Tongue (tissue), 2 donors: Measurements from ENCODE around the gene UBE4A. TPM values are rescaled to one million over a fixed set of nuclear protein-coding genes. Genes with fewer than 3 reads are reported as not detected.

Source experiments
- DNase-seq: peaks from one replicate; pipeline ENCODE4 v3.0.0-alpha.2; 2015
- total RNA-seq: library from RNA; depleted of rRNA; stranded (reverse); fragments of >200 nt; gene quantifications from one replicate; pipeline ENCODE4 v1.2.3, GENCODE V29; 2014

UBE4A gene
- total RNA-seq, 1 donor from 2014 or later = 34.8 TPM

DNA sequence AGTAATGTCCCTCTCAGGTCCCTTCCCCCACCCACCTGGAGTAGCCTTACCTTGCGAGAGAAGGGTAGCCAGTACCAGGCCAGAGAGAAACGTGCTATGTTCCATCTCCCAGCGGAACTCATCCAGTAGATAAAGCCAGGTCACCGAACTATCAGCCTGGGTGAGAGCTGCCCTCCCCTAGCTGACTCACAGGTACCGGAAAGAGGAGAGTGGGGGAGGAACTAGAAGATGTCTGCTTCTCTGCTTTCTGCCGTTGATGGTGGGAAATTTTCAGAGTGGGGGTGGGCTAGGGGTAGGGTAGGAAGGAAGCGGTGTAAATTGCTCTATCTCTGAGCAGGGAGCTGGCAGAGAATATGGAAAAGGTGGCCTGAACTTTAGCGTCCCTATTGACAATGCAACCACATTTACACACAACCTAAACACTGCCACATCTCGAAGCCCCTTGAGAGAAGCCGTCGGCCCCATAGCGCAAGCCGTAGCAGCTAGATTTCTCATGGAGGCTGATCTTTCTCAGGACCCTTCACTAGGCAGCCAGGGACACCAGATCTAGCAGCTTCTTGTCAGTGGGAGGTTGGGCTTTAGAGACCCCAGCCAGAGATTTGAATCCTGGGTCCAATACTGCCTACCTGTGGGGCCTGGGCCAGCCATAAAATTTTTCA lies 16.8 kb upstream of the UBE4A start, which contains the start of gene CD3D:
Gene CD3D, minus strand, starts transcription at position 203 of the 659 bp plus-strand sequence. Its CDS starts 98 bp downstream, at position 105.
- DNase-seq = no peak

DNA sequence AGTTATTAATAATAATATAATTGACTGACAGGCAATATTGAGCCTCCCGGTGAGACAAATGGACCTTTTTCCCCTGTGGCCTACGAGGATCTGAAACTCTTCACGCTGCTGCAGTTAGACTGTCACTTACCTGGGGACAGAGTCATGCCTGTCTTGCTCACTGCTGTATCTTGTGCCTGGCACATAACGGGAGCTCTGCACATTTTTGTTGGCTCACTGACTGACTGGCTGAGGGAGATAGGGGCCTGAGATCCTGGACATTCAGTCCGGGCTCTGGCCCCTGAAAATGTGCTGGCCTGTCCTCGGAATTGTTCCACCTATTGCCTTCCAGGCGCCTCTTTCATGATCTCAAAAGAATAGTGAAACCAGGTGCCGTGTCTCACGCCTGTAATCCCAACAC lies 16.2 kb upstream of the UBE4A start:
- no peak for DNase-seq

DNA sequence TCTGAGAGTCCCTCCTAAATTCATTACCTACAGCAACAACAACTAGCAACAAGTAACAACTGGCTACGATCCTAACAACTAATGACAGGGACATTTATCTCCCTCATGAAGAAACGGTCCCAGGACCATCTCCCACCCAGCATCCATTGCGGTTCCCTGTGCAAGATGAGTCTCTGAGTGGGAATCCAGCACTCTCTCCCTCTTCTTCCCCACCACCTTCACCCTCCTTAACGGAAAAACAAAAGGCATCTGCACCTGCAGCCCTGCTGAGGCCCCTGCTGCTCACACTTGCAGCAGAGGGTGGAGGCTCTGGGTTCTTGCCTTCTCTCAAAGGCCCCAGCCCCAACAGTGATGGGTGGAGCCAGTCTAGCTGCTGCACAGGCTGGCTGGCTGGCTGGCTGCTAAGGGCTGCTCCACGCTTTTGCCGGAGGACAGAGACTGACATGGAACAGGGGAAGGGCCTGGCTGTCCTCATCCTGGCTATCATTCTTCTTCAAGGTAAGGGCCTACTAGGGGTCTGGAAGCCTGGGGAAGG lies 15.4 kb upstream of the UBE4A start, which contains the start of gene CD3G:
Gene CD3G, plus strand, starts transcription at position 364 of the 535 bp plus-strand sequence. Its CDS starts 80 bp downstream, at position 444.
- no peak for DNase-seq

DNA sequence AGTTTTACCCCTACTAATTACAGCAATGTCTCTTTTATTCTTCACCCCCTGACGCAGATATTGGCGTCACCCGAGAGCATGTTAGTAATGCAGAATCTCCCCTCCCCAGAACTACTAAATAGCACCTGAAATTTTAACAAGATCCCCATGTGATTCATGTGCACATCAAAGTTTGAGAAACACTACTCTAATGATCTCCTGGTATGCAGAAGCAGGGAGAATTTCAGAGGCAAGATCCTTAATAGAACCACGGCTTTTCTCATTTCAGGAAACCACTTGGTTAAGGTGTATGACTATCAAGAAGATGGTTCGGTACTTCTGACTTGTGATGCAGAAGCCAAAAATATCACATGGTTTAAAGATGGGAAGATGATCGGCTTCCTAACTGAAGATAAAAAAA lies 9.9 kb upstream of the UBE4A start:
- DNase-seq = no peak

DNA sequence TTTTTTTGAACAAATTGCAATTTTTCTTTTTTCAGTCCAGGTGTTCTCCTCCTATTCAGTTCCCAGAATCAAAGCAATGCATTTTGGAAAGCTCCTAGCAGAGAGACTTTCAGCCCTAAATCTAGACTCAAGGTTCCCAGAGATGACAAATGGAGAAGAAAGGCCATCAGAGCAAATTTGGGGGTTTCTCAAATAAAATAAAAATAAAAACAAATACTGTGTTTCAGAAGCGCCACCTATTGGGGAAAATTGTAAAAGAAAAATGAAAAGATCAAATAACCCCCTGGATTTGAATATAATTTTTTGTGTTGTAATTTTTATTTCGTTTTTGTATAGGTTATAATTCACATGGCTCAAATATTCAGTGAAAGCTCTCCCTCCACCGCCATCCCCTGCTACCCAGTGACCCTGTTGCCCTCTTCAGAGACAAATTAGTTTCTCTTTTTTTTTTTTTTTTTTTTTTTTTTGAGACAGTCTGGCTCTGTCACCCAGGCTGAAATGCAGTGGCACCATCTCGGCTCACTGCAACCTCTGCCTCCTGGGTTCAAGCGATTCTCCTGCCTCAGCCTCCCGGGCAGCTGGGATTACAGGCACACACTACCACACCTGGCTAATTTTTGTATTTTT lies 6.2 kb upstream of the UBE4A start:
- DNase-seq = peak; percentile 61

DNA sequence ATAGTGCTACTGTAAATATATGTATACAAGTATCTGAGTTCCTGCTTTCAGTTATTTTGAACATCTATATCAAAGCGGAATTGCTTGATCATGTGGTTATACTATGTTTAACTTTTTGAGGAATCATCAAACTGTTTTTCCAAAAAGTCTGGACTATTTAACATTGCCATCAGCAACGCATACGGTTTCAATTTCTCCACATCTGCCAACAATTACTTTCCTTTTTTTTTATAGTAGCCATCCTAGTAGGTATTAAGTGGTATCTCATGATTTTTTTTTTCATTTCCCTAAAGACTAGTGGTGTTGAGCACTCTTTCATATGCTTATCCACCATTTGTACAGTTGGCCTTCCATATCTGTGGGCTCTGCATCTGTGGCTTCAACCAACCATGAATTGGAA lies 1.3 kb upstream of the UBE4A start:
- DNase-seq = no peak

DNA sequence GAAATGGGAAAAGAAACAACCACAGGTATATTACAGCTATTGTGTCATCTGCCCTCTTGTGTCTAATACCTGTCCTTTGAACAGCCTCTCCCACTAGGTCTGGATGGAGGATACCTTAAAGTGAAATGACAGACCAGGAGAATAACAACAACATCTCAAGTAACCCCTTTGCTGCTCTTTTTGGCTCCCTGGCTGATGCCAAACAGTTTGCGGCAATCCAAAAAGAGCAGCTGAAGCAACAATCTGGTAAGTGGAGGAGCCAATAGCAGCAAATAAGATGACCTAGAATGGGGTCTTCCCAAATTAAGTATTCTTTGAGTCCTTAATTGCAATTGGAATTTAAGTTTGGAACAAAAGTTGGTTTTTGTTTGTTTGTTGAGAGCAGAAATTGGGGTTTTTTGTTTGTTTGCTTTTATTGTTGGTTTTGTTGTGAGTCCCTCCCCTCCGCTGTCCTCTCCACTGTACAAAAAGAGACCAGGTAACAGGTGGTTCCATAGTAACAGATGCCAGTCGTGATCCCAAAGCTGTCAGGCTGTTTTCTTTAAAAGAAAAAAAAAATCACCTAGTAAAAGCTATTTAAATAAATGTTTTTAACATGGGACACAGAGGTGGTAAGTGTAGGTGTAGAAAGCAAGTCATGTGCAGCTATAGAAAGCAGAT lies 5.7 kb downstream of the UBE4A start:
- DNase-seq = no peak

DNA sequence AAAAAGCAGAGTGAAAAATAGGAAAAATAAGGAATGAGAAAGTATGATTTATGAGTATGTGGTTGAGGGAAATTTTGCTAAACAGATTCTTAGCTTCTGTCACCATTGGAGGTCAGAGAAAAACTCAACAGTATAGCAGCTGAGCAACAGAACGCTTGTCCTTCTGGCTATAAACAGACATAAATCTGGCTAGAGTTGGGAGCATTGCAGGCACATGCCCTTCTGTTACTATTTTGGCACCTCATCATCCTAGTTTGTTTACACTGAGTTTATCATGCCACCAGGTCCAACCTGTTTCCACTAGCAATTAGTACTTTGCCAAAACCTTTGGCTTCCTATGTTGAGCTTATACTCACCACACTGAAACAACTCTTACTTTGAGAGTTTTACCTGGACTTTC lies 6.9 kb downstream of the UBE4A start:
- no peak for DNase-seq

DNA sequence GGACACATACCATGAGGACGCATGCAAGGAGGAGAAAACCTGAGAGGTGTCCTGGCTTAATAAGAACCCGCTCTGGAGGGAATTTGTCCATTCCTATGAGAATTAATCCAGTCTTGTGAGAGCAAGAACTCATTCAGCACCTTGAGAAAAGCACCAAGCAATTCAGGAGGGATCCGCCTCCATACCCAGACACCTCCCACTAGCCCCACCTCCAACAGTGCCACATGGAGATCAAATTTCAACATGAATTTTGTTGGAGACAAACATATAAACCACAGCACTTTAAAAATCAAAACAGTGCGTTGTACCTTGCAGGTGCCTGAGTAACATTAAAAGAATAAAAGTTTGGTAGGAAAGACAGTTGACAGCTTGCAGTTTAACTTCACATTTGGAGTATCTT lies 11.4 kb downstream of the UBE4A start:
- no peak for DNase-seq

DNA sequence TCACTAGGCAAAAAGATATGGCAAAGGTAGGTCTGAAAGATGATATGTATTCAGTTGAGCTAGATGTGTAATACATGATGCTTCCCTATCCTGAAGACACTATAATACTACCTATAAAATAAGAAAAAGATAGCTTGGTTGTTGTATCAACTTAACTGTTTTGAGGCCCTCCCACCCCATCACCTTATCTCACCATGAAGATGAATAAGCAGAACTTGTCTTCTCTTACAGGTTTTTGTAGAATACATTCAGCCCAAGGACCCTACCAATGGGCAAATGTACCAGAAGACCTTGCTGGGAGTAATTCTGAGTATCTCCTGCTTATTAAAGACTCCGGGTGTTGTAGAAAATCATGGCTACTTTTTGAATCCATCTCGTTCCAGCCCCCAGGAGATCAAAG lies 13.9 kb downstream of the UBE4A start:
- DNase-seq = no peak

DNA sequence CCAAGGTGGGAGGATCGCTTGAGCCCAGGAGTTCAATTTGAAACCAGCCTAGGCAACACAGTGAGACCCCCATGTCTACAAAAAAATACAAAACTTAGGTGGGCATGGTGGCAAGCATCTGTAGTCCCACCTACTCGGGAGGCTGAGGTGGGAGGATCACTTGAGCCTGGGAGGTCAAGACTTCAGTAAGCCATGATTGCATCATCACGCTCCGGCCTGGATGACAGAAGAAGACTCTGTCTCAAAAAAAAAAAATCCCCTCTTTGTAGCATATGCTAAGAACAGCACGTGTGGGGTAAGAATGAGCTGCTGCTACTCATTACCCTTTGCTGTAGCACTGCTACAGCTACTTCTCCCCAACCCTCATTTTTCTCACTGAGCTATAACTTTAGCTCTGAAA lies 14.5 kb downstream of the UBE4A start:
- no peak for DNase-seq

DNA sequence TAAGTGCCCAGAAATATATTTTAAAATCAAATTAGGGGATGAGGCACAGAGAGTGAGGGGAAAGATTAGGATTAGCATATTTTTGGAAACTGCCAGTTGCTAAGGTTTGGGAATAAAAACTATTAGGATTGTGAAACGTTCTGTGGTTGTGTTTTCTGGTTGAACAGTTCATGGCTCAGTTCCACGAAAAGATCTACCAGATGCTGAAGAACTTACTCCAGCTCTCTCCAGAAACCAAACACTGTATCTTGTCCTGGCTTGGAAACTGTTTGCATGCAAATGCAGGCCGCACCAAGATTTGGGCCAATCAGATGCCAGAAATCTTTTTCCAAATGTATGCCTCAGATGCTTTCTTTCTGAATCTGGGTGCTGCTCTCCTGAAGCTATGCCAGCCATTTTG lies 15.3 kb downstream of the UBE4A start:
- no peak for DNase-seq

DNA sequence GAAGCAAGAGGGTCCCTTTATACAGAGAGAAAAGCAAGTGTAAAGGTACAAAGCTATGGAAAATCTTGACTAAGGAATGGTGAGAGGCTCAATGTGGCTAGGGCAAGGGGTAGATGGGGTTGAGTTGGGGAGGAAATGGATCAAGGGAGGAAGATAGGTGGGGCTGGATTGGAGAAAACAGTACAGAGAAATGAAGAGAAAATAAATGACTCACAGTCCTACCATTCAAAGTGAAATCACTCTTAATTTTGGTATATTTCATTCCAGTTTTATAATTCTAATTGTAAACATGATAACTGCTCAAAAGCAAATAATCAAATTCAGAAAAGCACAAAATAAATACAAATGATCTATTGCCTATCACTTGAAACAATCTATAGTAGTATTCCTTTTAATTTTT lies 16.6 kb downstream of the UBE4A start:
- no peak for DNase-seq

DNA sequence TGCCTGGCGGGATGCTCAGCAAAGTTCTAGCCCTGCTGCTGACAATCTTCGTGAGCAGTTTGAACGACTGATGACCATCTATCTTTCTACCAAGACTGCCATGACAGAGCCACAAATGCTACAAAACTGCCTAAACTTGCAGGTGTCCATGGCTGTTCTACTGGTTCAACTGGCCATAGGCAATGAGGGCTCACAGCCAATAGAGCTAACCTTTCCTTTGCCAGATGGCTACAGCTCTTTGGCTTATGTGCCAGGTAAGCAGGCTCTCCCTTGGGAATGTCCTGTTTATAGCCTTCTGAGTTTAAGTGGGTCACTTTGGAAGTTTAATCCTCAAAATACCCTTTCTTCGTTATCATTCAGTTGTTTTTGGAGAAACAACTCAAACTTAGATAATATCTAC lies 20.1 kb downstream of the UBE4A start:
- no peak for DNase-seq

DNA sequence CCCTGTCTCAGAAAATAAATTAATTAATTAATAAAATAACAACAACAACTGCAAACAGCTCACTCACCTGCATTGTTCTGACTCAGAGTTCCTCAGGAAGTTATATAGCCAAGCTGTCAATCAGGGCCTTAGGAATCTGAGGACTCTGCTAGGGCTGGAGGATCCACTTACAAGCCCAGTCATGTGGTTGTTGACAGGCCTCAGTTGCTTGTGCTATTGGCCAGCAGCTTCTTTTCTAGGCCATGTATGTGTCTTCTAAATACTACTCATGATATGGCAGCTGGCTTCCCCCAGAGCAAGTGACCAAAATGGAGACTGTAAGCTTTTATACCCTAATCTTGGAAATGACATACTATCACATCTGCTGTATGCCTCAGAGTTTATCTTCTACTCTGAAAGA lies 21.2 kb downstream of the UBE4A start:
- no peak for DNase-seq

DNA sequence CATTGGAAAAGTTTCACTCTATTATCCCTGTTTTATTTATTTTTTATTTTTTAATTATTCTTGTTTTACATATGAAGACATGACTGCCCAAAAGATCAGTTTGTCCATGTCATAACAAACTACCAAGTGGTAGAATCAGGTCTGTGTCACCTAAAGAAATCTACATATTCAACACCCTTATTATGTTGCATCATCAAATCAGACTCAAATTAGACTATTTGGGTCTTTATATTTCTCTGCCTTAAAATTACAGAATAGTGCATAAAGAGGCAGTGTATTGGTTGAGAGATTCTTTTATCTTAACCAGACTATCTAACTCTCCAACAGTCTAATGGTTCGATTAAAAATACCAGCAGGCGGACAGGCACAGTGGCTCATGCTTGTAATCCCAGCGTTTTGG lies 23.6 kb downstream of the UBE4A start:
- DNase-seq = no peak

DNA sequence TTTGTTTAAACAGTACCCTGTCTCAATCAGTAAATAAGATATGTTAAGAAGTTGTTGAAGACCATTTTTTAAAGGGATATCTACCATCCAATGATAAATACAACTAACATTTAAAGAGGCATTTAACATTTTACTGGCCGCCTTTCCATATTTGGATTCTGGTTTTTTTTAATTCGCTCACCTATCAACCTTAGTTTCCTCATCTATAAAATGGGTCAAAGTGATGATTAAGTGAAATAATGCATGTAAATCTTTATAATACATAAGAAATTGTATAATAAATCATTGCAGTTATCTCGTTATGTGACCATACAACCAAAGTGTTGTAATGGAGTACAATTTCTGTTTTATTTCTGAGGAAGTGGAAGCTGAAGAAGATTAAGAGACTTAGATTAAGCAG lies 24.3 kb downstream of the UBE4A start:
- no peak for DNase-seq

DNA sequence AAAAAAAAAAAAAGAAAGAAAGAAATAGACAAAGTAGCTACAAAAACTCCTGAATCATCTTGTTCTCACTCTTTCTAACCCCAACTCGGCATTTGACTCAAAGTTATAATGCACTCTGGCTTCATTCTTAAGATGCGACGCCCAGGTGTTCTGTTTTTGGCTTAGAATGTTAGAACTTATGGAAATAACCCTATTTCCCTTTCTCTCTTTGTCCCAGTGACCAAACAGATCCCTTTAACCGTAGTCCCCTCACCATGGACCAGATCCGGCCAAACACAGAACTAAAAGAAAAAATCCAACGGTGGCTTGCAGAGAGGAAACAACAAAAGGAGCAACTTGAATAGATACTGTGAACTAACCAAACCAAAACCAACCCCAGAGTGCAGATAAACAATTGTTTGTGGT lies 36.7 kb downstream of the UBE4A start:
- DNase-seq = no peak

DNA sequence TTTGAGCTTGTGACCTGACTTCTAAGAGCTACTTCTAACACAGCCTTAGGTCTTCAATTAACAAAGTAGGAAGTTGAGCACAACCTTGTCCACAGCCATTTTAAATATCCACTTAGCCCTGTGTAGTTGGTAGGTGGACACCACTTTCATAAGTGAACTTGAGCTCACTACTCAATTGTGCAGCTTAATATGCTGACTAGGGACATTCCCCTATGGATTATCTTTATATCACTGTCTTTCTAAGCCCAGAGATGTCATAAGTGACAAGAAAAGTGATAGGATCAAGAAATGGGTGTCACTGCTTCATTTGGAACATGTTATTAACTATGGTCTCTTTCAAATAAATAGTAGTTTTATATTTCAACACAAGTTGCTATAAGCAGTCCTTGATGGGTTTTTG lies 38.0 kb downstream of the UBE4A start:
- no peak for DNase-seq

DNA sequence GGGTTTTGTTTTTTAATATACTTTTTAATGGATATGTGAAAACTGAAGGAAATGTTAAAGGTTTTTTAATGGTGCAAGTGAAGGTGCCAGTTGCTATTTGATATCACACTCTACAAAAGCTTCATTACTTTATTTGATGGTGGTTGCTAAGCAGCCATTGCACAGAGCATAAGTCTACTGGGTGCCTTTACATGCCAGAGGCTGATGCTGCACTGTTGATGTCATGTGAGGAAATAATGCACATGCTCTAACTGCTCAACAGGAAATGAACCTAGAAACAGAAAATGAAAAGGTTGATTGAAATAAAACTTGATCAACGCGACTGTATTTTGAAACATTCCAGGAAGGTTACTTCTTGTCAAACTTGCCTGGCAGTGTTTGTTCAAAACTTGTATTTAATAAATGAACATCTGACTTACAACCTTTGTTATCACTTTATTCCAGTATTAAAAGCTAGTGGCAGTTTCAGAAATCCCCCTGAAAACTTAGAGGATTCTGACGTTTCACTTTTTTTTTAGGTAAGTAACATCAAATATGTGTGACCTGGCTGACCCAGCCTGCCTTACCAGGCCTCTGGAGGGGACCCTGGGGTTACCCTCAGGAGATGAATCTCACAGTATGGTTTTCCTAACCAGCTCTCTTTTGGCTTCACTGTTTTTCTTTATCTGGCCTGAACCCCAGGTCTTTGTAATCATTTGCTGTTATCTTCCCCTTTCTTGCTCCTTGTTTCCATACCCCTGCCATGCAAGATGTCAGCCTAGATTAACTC lies 39.6 kb downstream of the UBE4A start:
- DNase-seq = no peak

DNA sequence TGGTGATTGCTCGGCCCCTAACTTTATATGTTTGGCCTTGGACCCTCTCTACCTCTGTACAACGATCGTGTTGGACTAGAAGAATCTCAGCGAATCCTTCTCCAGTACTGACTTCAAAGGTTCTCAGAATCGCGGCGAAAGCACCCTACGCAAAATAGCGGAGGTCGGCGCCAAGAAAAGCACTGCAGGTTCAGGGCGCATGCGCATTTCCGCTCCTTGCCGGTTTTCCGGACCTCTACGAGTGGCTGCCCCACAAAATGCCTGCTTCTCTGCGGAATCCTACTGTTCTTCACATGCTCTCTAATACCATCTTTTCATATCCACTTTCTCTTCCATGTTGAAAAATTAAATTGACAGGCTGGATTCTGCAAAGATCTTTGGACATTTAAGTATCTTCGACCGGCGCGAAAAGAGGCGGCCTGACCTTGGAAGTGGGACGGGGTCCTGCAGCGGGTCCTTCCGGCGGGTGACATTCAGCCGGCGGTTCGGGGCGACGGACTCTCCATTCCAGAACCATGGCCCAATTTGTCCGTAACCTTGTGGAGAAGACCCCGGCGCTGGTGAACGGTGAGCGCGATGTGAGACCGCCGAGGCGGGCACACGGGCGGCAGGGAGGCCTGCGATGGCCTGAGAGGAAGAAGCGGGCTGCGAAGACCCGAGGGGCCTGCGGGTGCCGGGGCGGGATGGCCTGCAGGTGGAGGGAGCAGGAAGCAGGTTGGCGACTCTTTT lies 41.9 kb downstream of the UBE4A start, which contains the start of gene ATP5MG:
Gene ATP5MG, plus strand, starts transcription at position 456 of the 729 bp plus-strand sequence. Its CDS starts 60 bp downstream, at position 516.
- peak; percentile 97 for DNase-seq
